T1000 (cell line): ENCODE results near the gene IMP4.

Source experiments
- DNase-seq: peaks from one replicate; lab custom pipeline; 2025; ENCODE audit warnings: mixed read lengths; lab: John Stamatoyannopoulos, UW

Gene IMP4

DNA sequence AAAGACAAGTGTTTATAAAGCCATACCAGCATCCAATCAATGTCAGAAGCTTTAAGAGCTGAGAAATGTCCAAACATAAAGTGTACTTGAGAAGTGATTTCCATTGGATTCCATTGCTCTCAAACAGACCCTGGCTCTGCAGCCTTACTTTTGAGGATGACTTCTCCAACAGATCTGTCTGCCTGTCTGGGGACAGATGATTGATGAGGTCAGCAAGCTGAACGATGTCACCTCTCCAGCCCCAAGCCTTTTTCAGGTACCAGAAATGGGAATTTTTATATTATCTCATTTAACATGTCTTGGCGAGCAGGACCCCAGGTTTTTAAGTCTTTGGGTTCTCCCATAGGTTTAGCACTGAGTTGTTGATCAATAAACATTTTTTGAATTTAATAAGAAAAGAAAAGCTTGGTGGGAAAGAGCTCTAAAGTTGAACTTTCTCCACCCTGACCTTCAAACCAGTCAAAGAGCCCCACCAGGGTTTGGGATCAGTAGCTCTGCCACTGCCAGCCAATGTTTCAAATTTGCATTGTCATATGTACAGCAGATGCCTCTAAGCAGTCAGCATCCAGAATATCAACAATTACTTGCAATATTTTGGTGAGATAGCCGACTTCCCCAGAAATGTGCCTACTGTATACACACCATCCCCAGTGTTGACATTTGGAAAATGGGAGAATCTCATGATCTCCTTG, 35.7 kb downstream of the IMP4 start:
- no peak for DNase-seq

DNA sequence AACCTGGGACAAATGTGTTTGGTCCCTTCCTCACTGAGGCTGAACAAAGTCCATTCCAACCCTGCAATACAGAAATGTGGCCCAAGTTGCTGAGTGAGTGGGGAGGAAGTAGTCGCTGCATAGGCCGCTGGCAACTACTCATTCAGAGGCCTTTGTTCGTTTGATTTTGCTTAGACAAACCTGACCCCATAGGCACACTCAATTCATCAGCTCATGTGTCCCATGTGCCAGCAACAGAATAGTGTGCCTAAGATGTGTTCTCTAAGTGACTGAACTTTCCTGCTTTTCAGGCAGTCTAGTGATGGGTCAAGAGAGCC, 36.2 kb downstream of the IMP4 start:
- no peak for DNase-seq

DNA sequence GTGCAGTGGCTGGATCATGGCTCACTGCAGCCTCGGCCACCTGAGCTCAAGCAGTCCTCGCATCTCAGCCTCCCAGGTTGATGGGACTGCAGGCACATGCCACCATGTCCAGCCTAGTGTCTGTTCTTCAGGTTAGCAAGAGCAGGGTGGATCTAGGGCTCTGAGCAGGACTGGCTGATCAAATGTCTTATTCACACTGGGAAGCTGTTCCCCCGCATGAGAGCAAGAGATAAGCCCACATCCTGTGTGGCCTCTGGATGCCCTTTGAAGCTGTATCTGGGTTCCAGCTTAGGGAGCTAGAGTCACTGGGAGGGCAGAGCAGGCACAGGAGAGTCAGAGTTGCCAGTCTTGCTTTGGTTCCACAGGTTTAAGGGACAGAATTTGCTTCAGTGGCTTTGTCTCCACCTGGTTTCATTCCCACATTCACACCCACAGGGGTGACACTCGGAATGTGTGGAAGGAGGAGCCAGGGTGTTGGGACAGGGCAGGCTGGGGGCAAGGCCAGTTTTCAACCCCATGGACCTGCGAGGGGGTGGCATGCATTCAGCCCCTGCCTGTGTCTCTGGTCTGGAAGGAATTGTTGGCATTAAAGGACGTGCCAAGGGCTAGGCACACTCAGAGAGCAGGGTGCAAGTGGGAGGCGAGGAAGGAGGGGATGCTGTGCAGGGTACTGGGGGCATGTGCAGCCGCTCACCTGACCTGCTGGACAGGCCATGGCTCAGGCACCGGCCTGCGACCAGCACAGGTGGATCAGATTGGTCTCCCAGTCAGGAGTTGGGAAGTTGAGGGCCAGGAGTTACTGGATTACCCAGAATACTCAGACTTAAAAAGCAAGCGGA, 37.6 kb downstream of the IMP4 start:
- DNase-seq, result no peak

DNA sequence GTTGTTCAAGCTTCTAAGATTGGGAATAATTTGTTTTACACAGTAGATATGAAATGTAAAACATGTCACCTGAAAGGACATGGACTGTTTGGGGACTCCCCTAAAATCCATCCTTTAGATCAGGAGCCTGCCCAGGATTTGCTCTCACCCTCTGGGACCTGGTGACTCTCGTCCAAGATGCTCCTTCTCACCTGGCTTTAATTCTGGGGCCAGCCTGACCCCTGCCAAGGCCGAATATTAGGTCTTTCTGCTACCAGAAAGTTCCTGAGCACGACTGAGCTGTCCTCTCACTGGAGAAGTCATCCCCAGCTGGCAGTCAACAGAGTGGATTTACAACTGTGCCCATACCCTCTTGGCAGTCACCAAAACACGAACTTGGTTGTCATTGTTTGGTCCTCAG, 38.4 kb downstream of the IMP4 start:
- no peak for DNase-seq

DNA sequence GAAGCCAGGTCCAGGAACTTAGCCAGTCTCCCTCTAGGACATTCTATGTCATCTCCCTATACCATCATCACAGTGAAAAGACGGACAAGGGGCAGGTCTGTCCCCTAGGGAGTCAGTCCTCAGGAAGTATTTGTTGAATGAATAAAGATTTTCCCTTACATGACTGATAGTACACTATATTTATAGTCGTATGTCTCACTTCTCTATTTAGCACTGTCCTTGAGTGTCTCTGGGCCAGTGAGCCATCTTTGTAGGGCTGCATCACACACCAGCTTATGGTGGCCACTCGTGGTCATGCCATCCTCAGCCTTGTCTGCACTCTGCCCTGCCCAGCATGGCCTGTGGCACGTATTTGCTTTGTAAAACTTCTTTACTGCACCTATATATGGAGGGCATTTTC, 38.9 kb downstream of the IMP4 start:
- no peak for DNase-seq

GRCh38 chr2:130382313-130382917, 39.7 kb downstream of the IMP4 start:
- no peak for DNase-seq

- no peak for DNase-seq
Observed at GRCh38 chr2:130385709-130386108, 43.0 kb downstream of the IMP4 start.

GRCh38 chr2:130387071-130387400, 44.3 kb downstream of the IMP4 start:
- no peak for DNase-seq

- no peak for DNase-seq
Observed at GRCh38 chr2:130387804-130388203, 45.1 kb downstream of the IMP4 start.

DNA sequence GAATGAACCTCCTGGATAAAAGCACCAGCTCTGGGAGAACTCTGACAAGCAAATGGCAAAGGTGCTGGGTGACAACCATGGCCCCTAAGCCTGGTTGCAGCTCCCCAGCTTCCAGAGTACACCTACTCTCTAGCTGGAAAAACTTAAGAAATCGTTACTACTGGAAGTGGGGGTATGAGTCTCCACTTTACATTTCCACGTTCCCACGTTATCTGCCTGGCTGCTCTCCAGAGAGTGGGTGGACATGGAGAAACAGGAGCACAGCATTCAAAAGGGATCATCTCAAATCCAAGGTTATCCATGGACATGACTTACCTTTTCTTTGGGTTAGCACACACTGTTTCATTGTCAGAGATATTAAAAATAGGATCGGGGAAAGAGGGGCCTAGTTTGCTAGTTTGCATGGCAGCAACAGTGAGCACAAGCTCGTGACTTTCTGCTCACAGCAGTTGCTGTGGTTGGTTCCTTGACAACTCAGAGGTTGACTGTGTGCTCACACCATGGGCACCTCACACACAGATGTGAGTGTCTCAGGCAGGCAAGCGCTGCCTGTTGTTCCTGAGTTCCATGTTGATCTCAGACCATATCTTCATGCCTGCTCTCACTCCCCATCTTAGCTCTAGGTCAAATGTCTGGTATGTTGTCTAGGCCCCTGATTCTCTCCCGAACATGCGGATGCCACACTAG, 45.7 kb downstream of the IMP4 start:
- DNase-seq, result no peak

- DNase-seq, result no peak
Observed at GRCh38 chr2:130389358-130389757, 46.7 kb downstream of the IMP4 start.

GRCh38 chr2:130389783-130390182, 47.1 kb downstream of the IMP4 start:
- DNase-seq, result no peak

DNA sequence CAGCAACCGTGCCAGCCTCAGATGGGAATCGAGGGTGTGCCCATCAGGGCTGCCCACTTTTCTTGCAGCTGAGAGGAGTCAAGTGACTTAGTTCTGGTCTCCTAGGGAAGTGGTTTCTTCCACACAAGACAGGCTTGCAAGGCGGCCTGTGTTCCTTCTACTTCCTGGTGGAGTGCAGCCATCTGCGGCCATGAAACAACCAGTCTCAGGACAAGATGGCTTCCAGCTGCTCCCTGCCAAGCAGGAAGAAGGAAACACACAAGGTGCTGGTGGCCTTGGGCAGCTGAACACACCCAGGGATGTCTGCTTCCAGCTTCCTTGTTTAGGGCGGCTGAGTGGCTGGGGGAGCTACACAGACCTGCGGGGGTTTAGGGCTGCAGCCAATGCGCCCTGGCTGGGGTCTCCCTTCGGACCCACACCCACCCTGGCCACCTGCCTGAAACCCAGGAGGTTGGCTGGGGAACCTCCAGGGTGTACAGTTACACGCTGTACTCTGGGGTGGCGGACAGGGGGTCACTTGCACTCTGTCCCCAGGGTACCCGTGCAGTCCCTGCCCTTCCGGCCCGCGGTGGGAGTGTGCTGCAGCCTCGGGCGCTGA, 47.9 kb downstream of the IMP4 start:
- DNase-seq, result no peak

GRCh38 chr2:130391058-130391871, 48.6 kb downstream of the IMP4 start:
- peak; percentile 45 for DNase-seq

- DNase-seq, result no peak
Observed at GRCh38 chr2:130391872-130392670, 49.4 kb downstream of the IMP4 start.

GRCh38 chr2:130393318-130393910, 50.7 kb downstream of the IMP4 start:
- DNase-seq, result no peak
